GM18868 (cell line): ENCODE data around the gene NKX6-2.

Source experiments
- ATAC-seq: cut with Tn5 transposase; IDR thresholded peaks from one replicate; pipeline ENCODE4 v1.9.1; 2021; ENCODE audit warnings: mild to moderate bottlenecking, moderate library complexity; ENCODE audit not compliant: unreplicated experiment

Gene NKX6-2

GRCh38 chr10:132762267-132762666, 23.7 kb downstream of the NKX6-2 start:
- no peak for ATAC-seq

- ATAC-seq = no peak
Observed at GRCh38 chr10:132761395-132762060, 24.4 kb downstream of the NKX6-2 start.

- ATAC-seq = no peak
Observed at GRCh38 chr10:132758865-132759264, 27.1 kb downstream of the NKX6-2 start.

GRCh38 chr10:132757171-132757570, 28.8 kb downstream of the NKX6-2 start:
- no peak for ATAC-seq

- no peak for ATAC-seq
Observed at GRCh38 chr10:132756591-132756990, 29.4 kb downstream of the NKX6-2 start.

- no peak for ATAC-seq
Observed at GRCh38 chr10:132755166-132755711, 30.7 kb downstream of the NKX6-2 start.

GRCh38 chr10:132754071-132754470, 31.9 kb downstream of the NKX6-2 start:
- no peak for ATAC-seq

- ATAC-seq = no peak
Observed at GRCh38 chr10:132753596-132753995, 32.4 kb downstream of the NKX6-2 start.

GRCh38 chr10:132752961-132753360, 33.0 kb downstream of the NKX6-2 start:
- no peak for ATAC-seq

- no peak for ATAC-seq
Observed at GRCh38 chr10:132752378-132752777, 33.6 kb downstream of the NKX6-2 start.

GRCh38 chr10:132750936-132751335, 35.0 kb downstream of the NKX6-2 start:
- no peak for ATAC-seq

- no peak for ATAC-seq
Observed at GRCh38 chr10:132749371-132749795, 36.6 kb downstream of the NKX6-2 start.

- ATAC-seq = no peak
Observed at GRCh38 chr10:132748545-132749370, 37.2 kb downstream of the NKX6-2 start.

GRCh38 chr10:132748135-132748534, 37.8 kb downstream of the NKX6-2 start:
- no peak for ATAC-seq

GRCh38 chr10:132746801-132747625, 38.9 kb downstream of the NKX6-2 start:
- no peak for ATAC-seq

- no peak for ATAC-seq
Observed at GRCh38 chr10:132746386-132746785, 39.6 kb downstream of the NKX6-2 start.

GRCh38 chr10:132745971-132746370, 40.0 kb downstream of the NKX6-2 start:
- no peak for ATAC-seq

- no peak for ATAC-seq
Observed at GRCh38 chr10:132745511-132745910, 40.4 kb downstream of the NKX6-2 start.

- no peak for ATAC-seq
Observed at GRCh38 chr10:132744839-132745238, 41.1 kb downstream of the NKX6-2 start.

GRCh38 chr10:132743925-132744490, 41.9 kb downstream of the NKX6-2 start:
- no peak for ATAC-seq
